Ishikawa (cell line): ENCODE data around the gene PDS5B.

ENCODE experiments used
- CEBPB ChIP-seq: IDR thresholded peaks from 2 replicates; pipeline ENCODE4 v1.6.1; 2012
- CREB1 ChIP-seq: IDR thresholded peaks from 2 replicates; pipeline ENCODE4 v1.6.1; 2012; ENCODE audit warnings: low read depth
- EGR1 ChIP-seq: IDR thresholded peaks from 2 replicates; pipeline ENCODE4 v1.6.1; 2012
- EP300 ChIP-seq: IDR thresholded peaks from 2 replicates; pipeline ENCODE4 v1.6.1; 2012; ENCODE audit warnings: borderline replicate concordance
- FOXM1 ChIP-seq: IDR thresholded peaks from 2 replicates; pipeline ENCODE4 v1.6.1; 2012; ENCODE audit warnings: low read depth, borderline replicate concordance
- MAX ChIP-seq: IDR thresholded peaks from 2 replicates; pipeline ENCODE4 v1.6.1; 2012
- NFIC ChIP-seq: IDR thresholded peaks from 2 replicates; pipeline ENCODE4 v1.6.1; 2012
- RAD21 ChIP-seq: IDR thresholded peaks from 2 replicates; pipeline ENCODE4 v1.6.1; 2012; ENCODE audit warnings: low read depth
- REST ChIP-seq: IDR thresholded peaks from 2 replicates; pipeline ENCODE4 v1.6.1; 2012; ENCODE audit warnings: low read depth, mild to moderate bottlenecking
- TAF1 ChIP-seq: IDR thresholded peaks from 2 replicates; pipeline ENCODE4 v1.6.1; 2012; ENCODE audit warnings: low read depth, mild to moderate bottlenecking
- TCF12 ChIP-seq: IDR thresholded peaks from 2 replicates; pipeline ENCODE4 v1.6.1; 2012; ENCODE audit warnings: low read depth
- TEAD4 ChIP-seq: IDR thresholded peaks from 2 replicates; pipeline ENCODE4 v1.6.1; 2012
- USF1 ChIP-seq: IDR thresholded peaks from 2 replicates; pipeline ENCODE4 v1.6.1; 2012
- YY1 ChIP-seq: IDR thresholded peaks from 2 replicates; pipeline ENCODE4 v1.6.1; 2012; ENCODE audit warnings: low read depth
- ZBTB7A ChIP-seq: IDR thresholded peaks from 2 replicates; pipeline ENCODE4 v1.6.1; 2012; ENCODE audit warnings: low read depth

The PDS5B gene

DNA sequence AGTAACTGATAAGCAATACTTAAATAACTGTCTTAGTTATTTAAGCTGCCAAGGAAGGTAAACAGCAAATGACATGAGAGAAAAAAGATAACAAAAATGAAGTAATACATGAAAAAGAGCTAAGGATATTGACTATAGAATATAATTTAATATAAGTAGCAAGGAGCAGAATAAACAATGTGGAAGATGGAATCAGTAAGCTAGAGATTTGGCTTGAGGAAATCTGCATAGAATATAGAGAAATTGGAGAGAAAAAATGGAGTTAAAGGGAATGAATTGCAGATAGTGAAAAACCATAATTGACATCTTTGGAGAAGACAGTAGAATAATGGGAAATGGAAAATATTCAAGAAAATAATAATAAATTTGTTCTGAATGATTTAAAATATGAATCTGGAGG lies 127.1 kb downstream of the PDS5B start:
- TF ChIP-seq TCF12 (no peak), CEBPB (no peak), ZBTB7A (no peak), TEAD4 (no peak), CREB1 (no peak), REST (no peak), EGR1 (no peak), USF1 (no peak), MAX (no peak), TAF1 (no peak), EP300 (no peak), RAD21 (no peak), FOXM1 (no peak)

- no peak for TF ChIP-seq ZBTB7A
- no peak for TF ChIP-seq MAX
- TF ChIP-seq CREB1 = no peak
- no peak for TF ChIP-seq YY1
- no peak for TF ChIP-seq TCF12
- no peak for TF ChIP-seq USF1
- TF ChIP-seq FOXM1 = no peak
- no peak for TF ChIP-seq NFIC
- no peak for TF ChIP-seq RAD21
- no peak for TF ChIP-seq TEAD4
- TF ChIP-seq CEBPB = no peak
- TF ChIP-seq REST = no peak
- TF ChIP-seq TAF1 = no peak
- no peak for TF ChIP-seq EGR1
- no peak for TF ChIP-seq EP300
Measured at GRCh38 chr13:32720026-32720425, 133.8 kb downstream of the PDS5B start.

GRCh38 chr13:32722340-32722739 lies 136.1 kb downstream of the PDS5B start:
- TF ChIP-seq FOXM1 (no peak), ZBTB7A (no peak), USF1 (no peak), TCF12 (no peak), CEBPB (no peak)

DNA sequence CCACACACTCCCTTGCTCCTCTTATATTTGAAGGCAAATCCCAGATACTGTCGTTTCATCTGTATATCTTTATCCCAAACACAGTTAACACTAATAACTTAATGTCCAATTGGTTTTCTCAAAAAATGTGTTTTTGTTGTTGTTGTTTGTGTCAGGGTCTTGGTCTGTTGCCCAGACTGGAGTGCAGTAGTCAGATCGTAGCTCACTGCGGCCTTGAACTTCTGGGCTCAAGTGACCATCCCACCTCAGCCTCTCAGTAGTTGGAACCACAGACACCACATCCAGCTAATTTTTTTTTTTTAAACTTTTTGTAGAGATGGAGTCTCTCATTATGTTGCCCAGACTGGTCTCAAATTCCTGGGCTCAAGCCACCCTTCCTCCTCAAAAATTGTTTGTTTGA lies 137.7 kb downstream of the PDS5B start:
- TF ChIP-seq EGR1 (no peak), USF1 (no peak), CREB1 (no peak), NFIC (no peak)

DNA sequence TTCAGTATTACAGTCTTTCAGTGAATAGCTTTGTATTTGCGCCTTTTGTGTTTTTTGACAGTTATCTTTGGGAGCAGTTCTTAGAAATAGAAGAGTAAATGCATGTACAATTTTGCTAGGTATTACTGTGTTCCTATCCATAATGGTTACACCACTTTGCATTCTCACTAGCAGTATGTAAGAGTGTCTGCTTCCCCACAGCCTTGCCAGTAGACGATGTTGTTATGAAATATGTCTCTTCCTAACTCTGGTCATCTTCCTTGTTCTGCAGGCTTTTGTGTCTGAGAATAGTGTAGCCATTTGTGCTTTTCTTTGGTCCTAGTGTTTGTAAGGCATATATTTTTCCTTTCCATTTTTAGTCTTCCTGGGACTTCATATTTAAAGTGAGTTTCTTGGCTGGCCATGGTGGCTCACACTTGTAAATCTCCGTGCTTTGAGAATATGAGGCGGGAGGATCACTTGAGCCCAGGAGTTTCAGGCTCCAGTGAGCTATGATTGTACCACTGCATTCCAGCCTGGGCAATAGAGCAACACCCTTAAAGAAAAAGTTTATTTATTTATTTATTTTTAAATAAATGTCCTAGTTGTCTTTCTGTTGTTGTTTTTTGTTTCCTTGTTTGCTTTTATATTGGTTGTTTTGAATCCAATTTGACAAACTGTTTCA lies 140.3 kb downstream of the PDS5B start:
- TF ChIP-seq EGR1 (no peak), TCF12 (no peak), TAF1 (no peak), FOXM1 (no peak), REST (no peak), YY1 (no peak), RAD21 (no peak), CEBPB (no peak), ZBTB7A (no peak), MAX (no peak), EP300 (no peak), TEAD4 (no peak), USF1 (no peak), NFIC (no peak), CREB1 (no peak)
